Transverse colon (tissue), 4 donors: ENCODE data around the gene KLHL11.

Experiments used
- CTCF ChIP-seq, 5 experiments: fragments of 200-600 bp in 3 of 5; fragments of 450-650 bp in 2 of 5; sonication (generic) in 3 of 5; IDR thresholded peaks; 1 replicate in 2 of 5; 2 replicates in 3 of 5; pipeline ENCODE4 v1.5.1; 2016 to 2017; ENCODE audit warnings: antibody characterized with exemption in 5 of 5, inconsistent platforms in 3 of 5, mild to moderate bottlenecking in 2 of 5, moderate library complexity in 1 of 5
- EP300 ChIP-seq: sonication (generic); formaldehyde crosslinking; IDR thresholded peaks from one replicate; pipeline ENCODE4 v1.6.1; 2017; ENCODE audit warnings: antibody characterized with exemption, low read depth
- POLR2A ChIP-seq: fragments of 450-650 bp; IDR thresholded peaks from one replicate; pipeline ENCODE4 v1.6.1; 2016; ENCODE audit warnings: antibody characterized with exemption, mild to moderate bottlenecking, moderate library complexity
- POLR2AphosphoS5 ChIP-seq, 3 donors: sonication (generic); formaldehyde crosslinking; IDR thresholded peaks; one replicate each; pipeline ENCODE4 v1.6.1; 2016; ENCODE audit warnings: antibody characterized with exemption in 3 of 3

GRCh38 chr17:41836550-41837196, 28.6 kb downstream of the KLHL11 start:
- no peak for TF ChIP-seq EP300
- TF ChIP-seq POLR2AphosphoS5 (IDR thresholded peaks at IDR 0.05): no peak
- TF ChIP-seq CTCF (IDR thresholded peaks at IDR 0.05): no peak
- TF ChIP-seq POLR2A: no peak
